GM12874 (cell line): Measurements from ENCODE around the gene UNC13D.

Source experiments
- TF ChIP-seq, protein P1 (sequence below): IDR thresholded peaks from 2 replicates; pipeline ENCODE4 v1.5.1; 2011; ENCODE audit warnings: low read depth, mild to moderate bottlenecking, control low read depth, low read length, moderate library complexity; ENCODE audit not compliant: insufficient read depth

The UNC13D gene

DNA sequence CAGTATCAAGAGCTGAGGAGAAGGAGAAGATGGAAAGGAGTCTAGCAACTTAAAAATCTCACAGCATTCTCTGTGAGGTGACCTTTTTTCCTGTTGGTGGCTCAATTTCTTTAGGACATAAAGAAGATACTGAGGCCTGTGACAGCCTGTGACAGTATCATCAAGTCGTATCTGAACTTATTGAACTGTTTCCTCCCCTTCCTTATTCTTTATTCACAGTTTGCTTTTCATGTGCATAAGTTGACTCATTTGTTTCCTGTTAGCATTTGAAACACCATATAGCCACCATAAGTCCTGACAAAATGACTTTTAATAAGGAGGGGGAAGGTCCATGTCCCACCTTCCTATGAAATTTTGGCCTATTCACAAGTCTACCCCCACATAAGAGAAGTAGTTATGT lies 50.7 kb downstream of the UNC13D start:
- TF ChIP-seq, protein P1, sequence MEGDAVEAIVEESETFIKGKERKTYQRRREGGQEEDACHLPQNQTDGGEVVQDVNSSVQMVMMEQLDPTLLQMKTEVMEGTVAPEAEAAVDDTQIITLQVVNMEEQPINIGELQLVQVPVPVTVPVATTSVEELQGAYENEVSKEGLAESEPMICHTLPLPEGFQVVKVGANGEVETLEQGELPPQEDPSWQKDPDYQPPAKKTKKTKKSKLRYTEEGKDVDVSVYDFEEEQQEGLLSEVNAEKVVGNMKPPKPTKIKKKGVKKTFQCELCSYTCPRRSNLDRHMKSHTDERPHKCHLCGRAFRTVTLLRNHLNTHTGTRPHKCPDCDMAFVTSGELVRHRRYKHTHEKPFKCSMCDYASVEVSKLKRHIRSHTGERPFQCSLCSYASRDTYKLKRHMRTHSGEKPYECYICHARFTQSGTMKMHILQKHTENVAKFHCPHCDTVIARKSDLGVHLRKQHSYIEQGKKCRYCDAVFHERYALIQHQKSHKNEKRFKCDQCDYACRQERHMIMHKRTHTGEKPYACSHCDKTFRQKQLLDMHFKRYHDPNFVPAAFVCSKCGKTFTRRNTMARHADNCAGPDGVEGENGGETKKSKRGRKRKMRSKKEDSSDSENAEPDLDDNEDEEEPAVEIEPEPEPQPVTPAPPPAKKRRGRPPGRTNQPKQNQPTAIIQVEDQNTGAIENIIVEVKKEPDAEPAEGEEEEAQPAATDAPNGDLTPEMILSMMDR: no peak

DNA sequence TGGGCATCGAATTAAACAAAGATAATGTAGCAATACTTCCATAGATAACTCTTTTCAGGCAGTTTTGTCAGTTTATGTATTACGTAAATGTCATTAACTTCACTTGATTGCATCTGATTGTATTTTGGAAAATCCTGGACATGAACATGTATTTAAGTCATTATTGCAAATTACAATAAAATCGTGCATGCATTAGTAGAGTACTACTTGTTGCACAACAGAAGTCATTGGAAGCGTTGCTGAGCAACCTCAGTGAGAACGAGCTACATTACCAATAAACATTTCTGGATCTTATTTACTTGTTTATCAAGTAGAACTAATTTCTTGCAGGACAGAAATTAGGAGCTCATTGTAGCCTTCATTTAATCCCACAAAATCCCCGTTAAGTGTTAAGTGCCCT lies 53.0 kb downstream of the UNC13D start:
- TF ChIP-seq, protein P1: no peak

DNA sequence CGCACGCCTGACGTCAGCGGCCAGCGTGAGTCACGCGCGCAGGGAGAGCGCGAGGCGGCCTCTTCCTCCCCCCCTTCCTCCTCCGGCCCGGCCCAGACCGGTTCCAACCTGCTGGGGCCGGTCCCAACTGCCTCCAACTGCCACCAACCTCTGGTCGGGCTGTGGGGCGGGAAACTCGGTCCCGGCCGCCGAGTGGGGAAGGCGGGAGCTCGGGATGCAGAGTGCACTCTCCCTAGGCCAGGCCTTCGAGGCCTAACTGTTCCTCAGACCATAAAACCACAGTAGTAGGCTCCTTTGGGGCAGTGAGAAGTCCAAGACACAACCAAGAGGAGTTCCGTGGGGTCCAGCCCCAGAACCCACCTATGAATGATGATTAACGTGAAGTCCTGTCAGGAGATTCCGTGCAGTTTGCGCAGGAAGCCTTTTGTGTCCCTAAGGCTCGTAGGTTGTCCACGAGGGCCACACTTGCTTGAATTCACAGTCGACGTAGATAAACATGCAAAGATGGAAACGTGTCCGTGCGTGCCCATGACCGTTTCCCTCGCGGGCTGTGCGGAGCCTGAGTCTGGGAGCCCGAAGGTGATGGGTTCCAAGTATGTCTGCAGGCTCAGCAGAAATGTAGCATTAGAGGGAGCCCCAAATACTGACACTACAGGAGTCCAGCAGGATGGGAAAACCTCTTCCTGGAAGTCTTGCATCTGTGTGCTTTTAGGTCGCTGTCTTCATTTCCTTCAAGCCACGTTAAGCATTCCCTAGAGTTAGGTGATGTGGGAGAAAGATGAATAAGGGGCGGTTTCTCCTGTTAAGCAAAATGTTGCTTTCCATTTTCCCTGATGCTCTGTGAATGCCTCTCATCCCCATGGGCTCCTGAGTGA lies 59.0 kb downstream of the UNC13D start:
- TF ChIP-seq, protein P1: no peak

DNA sequence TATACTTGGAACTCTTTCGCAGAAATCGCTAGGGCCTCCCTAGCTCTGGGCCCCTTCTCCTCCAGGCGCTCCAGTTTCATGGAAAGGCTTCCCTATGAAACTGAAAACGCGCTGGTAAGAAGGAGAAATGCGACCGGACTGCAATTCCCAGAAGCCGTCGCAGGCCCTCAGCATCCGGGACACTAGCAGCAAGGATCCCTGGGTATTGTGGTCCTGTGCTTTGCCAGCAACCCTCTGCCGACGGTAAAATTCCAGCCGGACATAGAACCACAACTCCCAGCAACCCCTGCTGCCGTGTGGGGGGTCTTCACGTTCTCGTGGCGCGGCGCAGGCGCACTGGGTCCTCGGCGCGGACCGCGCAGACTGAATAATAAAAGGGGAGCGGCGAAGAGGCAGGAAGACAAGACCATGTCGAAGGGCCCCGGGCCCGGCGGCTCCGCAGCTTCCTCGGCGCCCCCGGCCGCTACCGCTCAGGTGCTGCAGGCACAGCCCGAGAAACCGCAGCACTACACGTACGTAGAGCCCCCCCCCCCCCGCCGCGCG lies 59.7 kb downstream of the UNC13D start, which contains the start of gene UNK:
TSS of gene UNK (plus strand) at position 334 of the 543 bp plus-strand sequence. CDS start at position 409, 75 bp downstream.
- TF ChIP-seq, protein P1: no peak

DNA sequence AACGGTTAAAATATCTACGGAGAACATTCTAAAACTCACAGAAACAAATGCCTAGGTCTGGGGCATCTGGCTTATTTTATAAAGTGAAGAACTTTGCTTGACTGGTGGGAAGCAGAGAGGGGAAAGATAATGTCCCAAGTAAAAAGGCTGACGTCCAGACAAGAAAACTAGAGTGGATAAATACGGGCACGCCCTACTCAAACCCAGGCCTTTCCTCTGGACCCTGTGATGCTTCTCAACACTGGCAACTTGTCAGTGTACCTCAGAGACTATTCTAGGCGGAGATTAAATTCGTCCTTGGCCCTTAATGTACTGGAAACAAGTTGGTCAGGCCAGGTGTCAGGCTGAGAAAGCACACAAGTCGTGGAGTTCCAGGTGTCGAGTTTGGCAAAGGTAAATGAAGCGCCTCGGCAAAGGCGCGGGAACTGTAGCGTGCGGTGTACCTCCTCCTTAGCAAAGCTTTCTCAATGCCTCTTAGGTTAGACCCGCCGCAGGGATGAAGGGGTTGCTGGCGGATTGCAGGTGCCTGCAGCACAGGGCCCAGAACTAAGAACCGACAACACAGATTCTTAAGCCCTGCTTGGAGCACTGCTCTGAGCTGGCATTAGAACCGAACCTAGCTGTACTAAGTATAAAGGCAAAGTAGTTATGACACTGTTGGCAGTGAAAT lies 60.3 kb downstream of the UNC13D start:
- TF ChIP-seq, protein P1: no peak

- TF ChIP-seq, protein P1: peak; percentile 48; the same call in 1 of the 2 replicates
Observed at GRCh38 chr17:75783069-75783783, 61.0 kb downstream of the UNC13D start.
